CD4-positive, alpha-beta T cell treated with Interleukin-10 for 1 hour (primary cell): ENCODE results near the gene NKAIN1.
"Not testable (repeated sequence)": the region's sequence is repeated elsewhere in the genome, so short reads cannot be mapped to it uniquely, and the experiment has no call there.

Source experiments
- DNase-seq: peaks from one replicate; pipeline ENCODE4 v3.0.0-alpha.2; 2020

Gene NKAIN1

GRCh38 chr1:31151402-31151801 is 88.3 kb downstream of the NKAIN1 start:
- DNase-seq: no peak

DNA sequence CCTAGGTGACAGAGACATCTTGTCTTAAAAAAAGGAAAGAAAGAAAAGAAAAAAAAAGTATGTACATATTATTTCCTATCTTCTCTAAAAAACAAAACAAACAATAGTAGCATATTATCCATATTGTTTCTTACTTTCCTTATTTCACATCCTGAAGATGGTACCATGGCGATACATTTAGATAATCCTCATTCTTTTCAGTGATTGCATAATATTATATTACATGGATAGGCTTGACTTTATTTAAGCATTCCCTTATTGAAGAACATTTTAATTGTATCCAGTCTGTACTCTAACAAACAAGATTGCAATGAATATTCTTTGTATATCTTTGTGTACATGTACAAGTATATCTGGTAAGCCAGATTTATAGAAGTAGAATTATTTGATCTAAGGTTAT is 91.3 kb downstream of the NKAIN1 start:
- no peak for DNase-seq

DNA sequence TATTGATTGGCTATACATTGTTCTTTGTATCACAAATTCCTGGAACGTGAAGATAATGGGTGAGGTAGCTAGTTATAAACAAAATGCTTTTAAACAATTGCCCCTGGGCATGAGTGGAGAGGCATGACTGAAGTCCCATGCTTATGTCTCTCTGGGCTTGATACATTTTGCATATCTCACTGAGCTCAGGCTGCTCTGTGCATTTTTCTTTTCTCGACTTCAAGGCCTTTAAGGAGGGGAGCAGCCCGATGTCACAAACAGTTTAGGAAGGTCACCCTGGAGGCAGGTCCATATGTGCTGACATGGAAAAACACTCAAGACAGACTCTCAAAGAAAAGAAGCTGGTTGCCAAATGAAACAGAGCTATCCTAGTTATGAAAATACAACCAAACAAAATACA is 94.0 kb downstream of the NKAIN1 start:
- DNase-seq: no peak

DNA sequence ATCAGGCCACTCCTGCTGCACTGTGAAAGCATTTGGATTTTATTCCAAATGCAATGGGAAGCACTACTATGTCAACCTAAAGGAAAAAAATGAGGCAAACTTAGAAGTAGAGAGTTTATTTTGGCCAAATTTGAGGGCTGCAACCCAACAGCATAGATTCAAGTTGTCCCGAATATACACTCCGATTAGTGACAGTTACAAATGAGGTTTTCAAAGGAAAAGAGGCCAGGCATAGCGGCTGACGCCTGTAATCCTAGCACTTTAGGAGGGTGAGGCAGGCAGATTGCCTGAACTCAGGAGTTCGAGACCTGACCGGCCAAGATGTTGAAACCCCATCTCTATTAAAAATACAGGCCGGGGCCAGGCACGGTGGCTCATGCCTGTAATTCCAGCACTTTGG is 95.2 kb downstream of the NKAIN1 start:
- DNase-seq: no peak

DNA sequence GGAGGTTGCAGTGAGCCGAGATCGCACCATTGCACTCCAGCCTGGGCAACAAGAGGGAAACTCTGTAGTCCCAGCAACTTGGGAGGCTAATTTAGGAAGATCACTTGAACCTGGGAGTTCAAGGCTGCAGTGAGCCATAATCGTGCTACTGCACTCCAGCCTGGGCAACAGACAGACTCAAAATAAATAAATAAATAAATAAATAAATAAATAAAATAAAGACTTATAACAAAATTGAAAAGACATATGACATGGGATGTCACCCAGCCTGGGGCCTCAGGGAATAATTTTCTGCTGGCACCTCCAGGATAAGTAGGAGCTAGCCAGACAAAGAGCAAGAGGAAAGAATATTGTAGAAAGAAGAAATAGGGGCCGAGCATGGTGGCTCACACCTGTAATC is 96.2 kb downstream of the NKAIN1 start:
- DNase-seq: no peak

DNA sequence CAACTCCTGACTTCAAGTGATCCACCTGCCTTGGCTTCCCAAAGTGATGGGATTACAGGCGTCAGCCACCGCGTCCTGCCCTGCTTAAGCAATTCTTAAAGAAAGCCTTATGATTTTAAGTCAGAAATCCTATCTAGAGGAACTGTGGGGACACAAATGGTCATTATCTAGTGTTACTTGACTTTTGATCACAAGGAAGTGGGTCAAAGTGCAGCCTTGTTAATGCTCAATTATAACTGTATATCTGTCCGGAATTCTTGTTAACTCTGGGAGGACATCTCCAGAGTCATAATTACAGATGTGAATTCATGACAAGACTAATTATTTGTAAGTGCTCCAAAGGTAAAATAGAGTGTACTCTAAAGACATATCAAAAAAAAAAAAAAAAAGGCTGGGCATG is 97.3 kb downstream of the NKAIN1 start:
- DNase-seq: no peak

DNA sequence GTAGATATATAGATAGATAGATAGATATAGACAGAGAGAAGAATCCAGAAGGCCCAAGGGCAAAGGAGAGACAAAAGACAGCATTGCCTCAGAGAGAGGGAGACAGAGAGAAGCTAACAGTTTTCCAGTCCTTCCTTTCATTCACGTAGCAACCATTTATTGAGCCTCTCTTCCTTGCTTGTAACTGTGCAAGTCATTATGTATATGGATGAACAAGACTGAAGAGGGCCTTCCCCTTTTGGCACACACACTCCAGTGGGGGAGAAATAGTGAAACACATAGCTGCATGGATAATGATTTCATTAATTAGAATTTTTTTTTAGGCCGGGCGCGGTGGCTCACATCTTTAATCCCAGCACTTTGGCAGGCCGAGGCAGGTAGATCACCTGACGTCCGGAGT is 99.4 kb downstream of the NKAIN1 start:
- DNase-seq: no peak

- DNase-seq: not testable (repeated sequence)
Observed at GRCh38 chr1:31138797-31139521, 100.7 kb downstream of the NKAIN1 start.

GRCh38 chr1:31137873-31138272 is 101.8 kb downstream of the NKAIN1 start:
- not testable (repeated sequence) for DNase-seq

DNA sequence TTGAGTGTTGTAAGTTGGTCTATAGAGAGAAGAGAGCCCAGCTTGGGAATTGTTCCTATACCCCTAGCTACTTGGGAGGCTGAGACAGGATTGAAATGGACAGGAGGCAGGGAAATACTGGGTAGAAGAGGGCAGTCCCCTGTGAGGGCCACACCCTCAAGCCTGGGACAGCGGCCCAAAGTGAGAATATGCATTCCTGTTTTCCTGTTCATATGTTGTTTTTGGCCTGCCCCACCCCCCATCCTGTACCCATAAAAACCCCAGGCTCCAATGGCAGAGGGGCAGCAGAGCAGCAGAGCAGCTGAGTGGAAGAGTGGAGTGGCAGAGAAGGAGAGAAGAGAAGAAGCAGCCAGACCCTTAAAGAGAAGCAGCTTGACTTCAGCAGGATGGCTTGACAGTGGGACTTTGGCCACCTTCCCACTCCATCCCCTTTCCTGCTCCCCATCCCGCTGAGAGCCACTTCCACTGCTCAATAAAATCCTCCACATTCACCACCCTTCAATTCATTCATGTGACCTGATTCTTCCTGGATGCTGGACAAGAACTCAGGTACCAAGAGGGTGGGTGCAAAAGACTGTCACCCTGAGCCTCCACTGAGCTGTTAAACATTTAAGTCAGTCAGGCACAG is 103.6 kb downstream of the NKAIN1 start:
- DNase-seq: no peak

DNA sequence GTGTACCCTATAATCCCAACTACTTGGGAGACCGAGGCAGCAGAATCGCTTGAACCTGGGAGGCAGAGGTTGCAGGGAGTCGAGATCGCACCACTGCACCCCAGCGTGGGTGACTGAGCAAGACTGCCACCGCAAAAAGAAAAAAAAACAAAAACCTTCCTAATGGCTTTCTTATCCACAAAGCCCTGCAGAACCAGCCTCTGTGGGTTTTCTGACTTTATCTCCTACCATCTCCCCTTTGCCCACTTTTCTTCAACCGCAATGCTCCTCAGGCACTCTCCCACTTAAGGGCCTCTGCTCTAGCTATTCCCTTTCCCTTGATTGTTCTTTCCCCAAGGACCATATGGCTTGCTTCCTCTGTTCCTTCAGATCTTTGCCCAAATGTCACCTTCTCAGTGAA is 106.3 kb downstream of the NKAIN1 start:
- DNase-seq: no peak
